DLD1 (cell line): ENCODE measurements around the gene SH3BGRL2.
"Not testable (repeated sequence)": the region's sequence is repeated elsewhere in the genome, so short reads cannot be mapped to it uniquely, and the experiment has no call there.

ENCODE experiments used
- in situ Hi-C: cut with HindIII; loops from 2 replicates; pipeline ENCODE4 v1.10.0; 2017; ENCODE audit warnings: low sequenced_read_pairs

Gene SH3BGRL2

DNA sequence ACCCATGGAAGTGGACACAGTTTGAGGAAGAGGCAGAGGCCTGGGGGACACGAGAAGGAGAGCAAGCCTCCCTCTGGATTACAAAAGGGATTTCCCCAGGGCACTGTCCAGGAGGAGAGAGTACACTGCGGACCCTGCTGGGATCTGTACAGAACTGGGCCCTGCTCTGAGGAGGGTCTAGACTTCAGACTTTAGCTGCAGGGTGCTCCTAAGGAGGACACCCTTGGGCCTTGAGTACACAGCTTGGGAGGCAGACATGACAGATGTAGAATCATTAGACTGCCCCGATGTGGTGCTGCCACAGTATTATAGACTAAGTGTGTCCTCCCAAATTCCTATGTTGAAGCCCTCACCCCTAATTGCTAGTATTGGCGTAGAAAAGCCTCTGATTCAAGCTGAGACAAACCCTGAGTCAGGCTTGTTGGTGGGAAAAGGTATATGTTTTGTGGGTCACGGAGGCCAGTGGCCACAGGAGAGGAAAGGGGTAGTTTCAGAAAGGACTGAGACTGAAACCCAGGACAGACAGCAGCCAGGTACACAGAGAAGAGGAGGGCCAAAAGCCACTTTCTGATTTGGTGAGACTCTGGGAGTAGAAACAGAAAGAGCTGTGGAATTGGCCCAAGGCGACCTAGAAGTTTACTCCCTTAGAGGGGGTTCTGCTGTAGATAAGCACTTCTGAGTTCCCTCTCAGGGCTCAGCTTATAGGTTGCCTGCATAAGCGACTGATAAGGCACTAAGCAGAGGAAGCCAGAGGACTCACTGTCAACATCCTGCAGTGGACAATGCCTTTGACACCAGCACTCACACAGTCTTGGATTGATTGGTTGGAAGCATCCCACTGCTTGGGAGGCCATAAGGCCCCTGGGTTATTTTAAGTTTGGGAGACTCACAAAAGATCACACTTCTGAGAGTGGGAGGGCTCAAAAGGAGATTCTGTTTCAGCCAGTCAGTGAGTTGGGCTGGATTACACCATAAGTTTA is 16.5 kb upstream of the SH3BGRL2 start:
- in situ Hi-C loops, result no loop called here

DNA sequence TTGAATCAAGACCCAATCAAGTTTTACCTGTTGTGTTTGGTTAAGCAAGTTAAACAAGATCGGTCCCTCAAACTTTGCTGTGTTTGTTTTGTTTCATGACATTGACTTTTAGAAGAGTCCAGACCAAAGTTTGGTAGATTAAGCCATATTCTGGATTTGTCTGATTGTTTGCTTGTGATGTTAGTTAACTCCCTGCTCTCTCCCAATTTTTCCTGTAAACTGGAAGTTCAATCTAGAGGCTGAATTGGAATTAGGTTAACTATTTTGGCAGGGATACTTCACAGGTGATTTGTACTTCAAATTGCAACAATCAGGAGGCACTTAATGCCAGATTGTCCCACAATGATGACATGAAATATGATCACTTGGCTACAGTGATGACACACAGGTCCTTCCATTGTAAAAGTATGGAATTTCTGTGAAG is 13.6 kb upstream of the SH3BGRL2 start:
- in situ Hi-C loops, result no loop called here

DNA sequence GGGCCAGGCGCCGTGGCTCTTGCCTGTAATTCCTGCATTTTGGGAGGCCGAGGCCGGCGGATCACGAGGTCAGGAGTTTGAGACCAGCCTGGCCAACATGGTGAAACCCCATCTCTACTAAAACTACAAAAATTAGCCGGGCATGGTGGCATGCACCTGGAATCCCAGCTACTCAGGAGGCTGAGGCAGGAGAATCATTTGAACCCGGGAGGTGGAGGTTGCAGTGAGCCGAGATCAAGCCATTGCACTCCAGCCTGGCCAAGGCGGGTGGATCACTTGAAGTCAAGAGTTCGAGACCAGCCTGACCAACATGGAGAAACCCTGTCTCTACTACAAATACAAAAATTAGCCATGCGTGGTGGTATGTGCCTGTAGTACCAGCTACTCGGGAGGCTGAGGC is 12.7 kb upstream of the SH3BGRL2 start:
- in situ Hi-C loops, result not testable (repeated sequence)

DNA sequence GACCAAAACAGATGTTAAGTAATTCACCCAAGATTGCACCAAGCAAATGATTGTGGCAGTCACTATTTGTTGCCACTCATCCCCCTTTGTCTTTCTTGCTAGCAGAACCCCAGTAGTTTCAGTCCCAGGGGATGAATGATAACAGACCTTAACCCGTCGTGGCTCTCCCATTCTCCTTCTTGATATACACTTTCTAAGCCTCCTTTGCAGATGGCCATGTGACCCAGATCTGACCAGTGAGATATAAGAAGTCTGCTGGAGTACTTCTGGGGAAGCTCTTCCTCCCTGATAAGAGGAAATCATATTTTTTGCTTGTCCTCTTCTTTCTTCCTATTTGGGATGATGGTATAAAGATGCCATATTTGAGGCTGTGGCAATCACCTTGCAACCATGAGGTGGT is 9.6 kb upstream of the SH3BGRL2 start:
- in situ Hi-C loops, result no loop called here

DNA sequence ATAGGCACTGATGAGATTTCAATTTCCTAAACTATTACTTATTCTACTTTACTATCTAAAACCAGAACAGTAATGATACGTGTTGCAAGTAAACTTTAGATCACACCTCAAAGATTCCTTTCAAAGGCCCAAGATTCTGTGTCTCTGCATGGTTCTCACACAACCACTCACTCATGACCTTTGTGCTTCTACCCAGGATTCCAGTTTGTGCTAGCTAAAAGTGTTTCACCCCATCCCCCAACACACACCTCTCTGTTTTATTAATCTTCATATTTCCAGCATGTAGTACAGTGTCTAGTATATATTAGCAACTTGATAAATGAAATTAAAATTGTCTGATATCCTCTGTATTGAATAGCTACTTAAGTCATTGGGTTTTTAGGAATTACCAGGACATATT is 8.8 kb upstream of the SH3BGRL2 start:
- in situ Hi-C loops, result no loop called here

DNA sequence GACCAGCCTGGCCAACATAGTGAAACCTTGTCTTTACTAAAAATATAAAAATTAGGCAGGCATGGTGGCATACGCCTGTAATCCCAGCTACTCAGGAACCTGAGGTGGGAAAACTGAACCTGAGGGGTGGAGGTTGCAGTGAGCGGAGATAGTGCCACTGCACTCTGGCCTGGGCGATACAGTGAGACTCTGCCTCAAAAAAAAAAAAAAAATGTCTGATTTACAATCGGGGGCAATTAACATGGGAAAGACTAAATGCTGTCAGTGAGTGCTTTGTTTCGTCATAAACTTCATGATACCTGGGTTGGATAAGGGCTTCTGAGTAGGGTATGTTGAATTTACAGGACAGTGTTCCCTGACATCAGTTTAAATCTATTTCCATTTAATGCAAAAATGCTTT is 8.0 kb upstream of the SH3BGRL2 start:
- in situ Hi-C loops, result no loop called here

DNA sequence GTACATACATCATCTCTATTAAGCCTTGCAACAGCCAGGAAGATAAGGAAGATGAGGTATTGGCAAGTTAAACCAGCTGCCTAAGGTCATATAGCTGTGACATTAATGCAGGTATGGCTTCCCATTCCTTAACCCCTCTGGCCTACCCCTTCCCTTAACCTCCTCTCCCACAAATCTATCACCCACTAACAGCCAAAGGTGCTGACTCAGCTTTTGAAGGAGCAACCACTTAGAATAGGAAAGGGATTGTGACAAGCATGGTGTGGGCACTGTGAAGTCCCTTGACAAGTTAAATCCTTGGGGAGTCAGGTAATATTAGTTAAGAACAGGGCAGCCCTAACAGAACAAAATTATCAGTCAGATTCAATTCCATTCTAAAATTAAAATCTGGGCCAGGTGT is 5.4 kb upstream of the SH3BGRL2 start:
- in situ Hi-C loops, result no loop called here

DNA sequence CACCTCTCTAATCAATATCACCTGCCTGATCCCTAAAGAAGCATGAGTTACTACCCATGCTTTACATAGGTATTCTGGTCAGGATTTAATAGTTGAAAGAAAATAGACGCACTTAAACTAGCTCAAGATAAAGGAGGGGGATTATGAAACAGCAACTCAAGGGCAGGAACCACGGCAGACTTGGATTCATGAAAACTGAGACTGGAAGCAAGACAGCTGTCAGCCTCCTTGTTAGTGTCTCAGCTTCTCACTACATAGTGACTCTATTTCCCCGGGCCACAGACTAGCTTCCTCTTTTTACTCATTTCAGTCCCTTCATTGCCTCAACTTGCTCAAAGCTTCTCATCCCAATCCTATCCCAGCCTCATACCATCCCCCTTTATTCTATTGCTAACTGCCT is 4.3 kb upstream of the SH3BGRL2 start:
- in situ Hi-C loops, result no loop called here

DNA sequence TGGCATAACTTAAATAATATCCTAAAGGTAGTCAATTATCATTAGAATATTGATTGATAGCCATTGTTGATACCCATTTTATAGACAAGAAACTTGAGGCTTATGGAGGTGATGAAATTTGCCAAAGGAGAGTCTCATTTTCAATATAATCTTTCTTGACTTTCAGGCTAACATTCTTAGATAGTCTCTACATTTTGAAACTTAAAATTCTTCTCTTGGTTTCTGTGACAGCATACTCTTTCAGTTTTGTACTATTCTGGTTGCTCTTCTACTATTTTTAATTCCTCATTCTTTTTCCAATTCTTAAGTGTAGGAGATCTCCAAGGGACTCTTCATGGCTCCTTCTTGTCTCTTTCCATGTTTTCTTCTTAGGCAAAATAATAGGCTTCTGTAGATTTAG is 3.7 kb upstream of the SH3BGRL2 start:
- in situ Hi-C loops, result no loop called here

DNA sequence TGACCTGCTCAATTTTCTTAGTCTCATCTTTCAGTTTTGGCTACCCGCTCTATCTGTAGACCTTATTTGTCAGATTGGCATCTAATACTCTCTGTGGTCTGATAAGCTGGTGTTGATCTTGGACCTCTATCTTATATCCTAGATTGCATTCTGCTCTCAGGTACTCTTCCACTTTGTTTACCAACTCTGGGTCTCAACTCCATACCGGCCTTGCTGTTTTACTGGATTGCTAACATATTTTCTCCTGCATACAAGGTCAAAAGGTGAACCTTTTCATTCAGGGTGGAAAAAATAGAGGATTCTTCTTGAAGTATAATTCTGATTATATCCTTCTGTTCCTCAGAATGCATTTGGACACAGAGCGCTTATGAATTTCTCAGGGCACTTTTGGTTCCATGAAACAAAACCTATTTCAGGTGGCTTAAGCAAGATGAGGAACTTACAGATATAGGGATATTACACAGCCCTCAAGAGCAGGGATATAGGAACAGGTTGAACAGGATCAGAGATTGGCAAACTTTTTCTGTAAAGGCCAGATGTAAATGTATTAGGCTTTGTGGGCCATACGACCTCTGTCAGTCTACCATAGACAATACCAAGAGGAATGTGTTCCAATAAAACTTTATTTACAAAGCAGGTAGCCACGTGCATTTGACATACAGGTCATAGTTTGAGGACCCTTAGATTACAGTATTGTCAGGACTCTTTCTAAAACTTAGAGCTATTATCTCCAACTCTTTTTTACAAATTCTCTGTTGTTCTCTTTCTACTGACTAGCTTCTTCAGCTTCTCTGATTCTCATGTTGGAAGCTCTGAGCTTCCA is 2.5 kb upstream of the SH3BGRL2 start:
- in situ Hi-C loops, result no loop called here

DNA sequence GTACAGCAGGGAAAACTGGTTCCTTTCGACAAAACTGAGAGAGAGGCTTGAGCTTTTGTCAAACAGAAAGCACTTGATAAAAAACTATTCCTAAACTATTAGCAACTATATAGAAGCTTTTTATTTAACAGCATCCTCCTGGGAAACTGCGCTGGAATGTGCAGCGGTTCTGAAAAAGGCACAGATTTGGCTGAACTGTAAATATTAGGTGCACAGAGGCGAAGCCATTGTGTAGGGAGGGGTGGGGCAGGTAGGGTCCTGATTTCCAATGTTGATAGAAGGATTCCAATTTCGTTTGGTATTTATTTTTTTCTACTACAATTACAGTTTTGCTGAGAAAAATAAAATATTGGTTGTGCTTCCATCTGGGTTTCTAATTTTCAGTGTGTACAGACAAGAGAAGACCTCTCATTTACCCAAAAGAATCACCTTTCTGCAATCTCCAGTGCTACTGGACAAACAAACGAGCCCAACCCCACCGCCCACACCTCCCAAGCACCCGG is 698 bp upstream of the SH3BGRL2 start:
- in situ Hi-C loops, result no loop called here

DNA sequence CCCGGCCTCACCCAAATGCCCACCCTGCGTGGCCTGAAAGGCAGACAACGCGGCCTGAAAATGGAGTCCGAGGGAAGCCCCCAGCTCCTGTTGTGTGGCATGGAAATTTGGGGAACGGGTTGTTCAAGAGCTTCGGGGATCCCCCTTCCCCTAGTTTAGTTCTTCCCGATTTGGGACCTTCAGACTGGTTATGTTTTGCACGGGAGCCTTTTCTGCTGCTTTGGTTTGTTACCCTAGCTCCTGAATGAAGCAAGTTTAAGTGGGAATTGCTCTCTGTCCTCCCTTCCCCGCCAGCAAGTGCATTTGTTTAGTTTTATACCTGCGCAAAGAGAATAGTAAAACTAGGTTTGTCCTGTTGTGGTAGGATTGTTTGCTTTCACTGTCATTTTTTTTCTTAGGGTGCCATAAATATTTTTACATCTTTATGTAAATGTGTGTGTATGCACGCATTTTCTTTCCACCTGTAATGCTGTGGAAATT is 604 bp downstream of the SH3BGRL2 start:
- in situ Hi-C loops, result no loop called here

DNA sequence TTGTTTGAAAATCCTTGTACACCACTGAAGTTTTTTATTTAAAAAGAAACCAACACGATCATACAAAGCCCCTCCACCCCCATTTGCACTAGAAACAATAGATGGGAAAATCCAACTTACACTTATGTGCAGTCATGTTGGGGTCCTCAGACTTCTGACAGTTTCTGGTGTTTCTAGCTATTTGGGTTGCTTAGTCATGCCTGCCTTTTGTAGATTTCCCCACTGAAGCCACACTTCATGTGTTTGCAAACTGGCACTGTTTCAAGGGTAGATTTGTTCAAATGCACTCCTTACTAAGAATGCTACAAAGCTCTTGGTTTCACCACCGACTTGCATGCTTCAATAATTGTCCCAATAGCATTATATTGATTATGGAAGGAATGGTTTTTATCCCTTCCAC is 1.5 kb downstream of the SH3BGRL2 start:
- in situ Hi-C loops, result no loop called here

DNA sequence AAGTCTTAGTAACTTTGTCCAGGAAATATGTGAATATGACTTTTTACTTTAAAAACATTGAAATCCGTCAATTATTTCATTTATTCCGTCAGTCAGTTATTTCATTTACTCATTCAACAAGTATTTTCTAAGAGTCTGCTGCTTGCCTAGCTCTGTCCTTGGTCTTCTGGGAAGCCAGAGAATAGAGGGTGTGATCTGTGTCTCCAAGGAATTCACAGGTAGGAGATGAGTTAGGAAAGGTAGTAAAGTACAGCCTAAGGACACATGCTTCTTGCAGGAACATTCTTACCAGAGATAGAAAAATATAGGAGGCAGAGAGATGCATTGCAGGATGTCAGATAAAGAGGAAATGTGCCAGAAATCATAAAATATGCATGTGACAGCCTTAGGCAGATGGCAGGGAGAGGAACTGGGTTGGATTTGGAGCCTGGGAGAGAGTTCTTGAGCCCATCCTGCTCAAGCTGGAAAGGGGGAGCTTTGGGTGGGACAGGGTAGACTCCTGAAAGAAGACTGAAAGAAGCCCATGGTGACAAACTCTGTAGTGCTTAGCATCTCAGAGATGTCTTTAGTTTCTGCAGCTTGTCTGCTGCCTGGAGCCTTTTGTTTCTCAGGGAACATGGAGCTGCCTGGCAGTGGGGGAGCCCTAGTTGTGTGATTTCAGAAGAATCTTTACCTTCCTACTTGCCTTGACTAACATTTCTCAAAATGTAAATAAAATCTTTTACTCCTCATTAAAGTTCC is 3.5 kb downstream of the SH3BGRL2 start:
- in situ Hi-C loops, result no loop called here

DNA sequence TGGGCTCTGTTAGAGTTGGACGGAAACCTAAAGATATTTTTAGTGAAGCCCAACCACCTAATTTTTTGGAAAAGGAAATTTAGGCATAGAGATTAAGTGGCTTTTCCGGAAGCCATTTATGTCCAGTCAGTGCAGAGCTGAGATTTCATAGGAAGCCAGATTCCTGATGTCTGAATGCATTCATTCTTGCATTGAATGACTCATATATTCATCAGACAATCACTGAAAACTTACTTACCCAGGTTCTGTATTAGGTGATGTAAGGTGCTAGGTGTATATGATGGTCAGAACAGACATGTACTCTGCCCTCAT is 4.1 kb downstream of the SH3BGRL2 start:
- in situ Hi-C loops, result no loop called here

DNA sequence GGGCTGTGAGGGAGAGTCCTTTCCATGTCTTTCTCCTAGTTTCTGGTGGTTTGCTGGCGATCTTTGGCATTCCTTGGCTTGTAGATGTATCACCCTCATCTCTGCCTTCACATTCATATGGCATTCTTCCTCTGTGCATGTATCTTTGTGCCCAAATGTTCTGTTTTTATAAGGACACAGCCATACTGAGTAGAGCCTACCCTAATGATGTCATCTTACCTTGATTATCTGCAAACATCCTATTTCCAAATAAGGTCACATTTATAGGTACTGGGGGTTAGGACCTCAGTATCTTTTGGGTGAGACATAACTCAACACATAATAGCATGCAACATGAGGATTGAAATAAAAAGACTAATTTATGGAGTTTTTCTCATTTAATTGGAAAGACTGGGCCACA is 5.5 kb downstream of the SH3BGRL2 start:
- in situ Hi-C loops, result no loop called here

DNA sequence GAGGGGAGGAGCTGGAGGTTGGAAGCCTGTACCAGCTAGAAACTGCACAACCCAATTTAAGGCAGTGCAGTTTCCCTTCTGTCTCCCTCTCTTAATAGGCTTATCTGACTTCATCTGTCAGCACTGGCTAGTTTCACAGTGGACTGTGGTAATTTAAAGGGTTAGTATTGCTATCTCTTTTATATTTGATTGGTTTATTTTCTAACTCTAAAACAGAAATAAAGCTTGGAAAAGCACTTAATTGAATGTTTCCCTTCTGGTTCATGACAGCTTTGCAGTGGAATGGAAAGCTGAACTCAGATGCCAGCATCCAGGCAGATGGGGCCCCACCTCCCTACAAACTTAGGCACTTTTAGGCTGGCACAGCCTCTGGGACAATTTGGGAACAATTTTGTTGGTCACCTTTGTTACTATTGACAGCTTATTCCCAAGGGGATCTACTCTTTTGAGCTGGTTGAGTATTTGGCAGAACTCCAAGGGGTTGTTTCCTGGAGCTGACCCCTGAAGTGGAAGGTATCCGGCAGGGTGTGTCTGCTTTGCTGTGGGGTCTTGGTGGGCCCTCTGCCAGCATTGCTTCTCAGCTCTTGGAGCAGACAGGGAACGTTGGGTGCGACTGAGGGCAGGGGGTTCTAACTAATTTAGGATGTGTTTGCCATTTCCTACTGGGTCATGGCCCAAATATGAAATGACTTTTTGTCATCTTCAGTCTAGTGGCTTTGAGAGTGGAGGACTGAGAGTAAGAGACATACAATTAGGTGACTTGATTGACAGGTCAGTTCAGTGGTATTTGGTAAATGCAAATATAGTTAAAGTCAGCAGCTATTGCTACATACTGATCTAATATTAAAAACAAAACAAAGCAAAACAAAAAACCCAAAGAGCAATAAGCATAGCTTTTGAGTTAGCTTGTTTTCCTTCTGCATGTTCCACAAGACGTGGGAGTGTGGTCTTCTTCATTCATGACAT is 9.3 kb downstream of the SH3BGRL2 start:
- in situ Hi-C loops, result no loop called here

DNA sequence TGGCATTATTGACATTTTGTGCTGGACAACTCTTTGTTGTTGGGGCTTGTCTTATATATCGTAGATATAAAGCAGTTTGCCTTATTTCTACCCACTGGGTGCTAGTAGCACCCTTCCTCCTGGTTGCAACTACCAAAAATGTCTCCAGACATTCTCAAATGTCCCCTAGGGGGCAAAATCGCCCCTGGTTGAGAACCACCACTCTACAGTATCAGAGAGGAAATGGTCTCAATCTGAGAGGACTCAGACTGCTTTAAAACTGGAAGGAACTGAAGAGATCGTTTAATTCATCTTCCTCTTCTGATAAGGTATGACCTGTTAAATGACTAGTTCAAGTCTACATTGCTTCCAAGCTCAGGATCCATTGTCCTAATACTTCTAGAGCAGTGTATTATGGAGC is 14.9 kb downstream of the SH3BGRL2 start:
- in situ Hi-C loops, result no loop called here

DNA sequence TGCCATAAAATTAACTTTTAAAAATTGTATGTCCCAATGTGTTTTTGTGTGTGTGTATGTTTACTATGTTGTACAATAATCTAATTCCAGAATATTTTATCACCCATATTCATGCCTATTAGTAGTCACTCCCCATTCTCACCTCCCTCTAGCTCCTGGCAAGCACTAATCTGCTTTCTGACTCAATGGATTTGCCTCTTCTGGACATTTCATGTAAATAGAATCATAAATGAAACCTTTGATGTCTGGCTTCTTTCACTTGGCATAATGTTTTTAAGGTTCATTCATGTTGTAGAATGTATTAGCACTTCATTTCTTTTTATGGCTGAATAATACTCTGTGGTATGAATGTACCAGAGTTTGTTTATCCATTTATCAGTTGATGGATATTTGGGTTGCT is 15.4 kb downstream of the SH3BGRL2 start:
- in situ Hi-C loops, result no loop called here

DNA sequence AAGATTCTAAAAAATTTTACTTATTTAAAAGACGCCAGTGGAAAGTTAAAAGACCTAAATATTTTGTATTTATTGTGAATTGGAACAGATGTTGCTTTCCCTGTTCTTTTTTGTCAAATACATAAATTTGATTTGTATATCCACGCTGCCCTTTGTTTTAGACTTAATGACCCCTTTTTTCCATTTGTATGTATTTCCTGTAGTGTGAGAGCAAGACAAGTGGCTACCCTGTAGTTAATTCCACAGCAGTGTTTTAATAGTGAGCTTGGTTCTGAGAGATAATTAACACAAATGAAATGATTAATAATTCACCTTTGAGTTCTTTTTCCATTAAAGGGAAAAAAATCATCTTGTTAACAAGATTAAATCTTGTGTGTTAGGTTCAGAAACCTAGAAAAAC is 16.6 kb downstream of the SH3BGRL2 start:
- in situ Hi-C loops, result no loop called here
